Astrocyte of the cerebellum (primary cell): Measurements from ENCODE around the gene SLC13A1.

ENCODE experiments used
- DNase-seq: peaks from one replicate; pipeline ENCODE4 v3.0.0-alpha.2; 2011; ENCODE audit warnings: low read depth
- H3K4me3 ChIP-seq: 2 replicates; pipeline ENCODE4 v1.5.1; 2011; ENCODE audit warnings: mild to moderate bottlenecking, low read depth, low read length, moderate library complexity
- CTCF ChIP-seq: IDR thresholded peaks from 2 replicates; pipeline ENCODE4 v1.5.1; 2012; ENCODE audit warnings: low read length, low read depth, moderate library complexity, mild to moderate bottlenecking; ENCODE audit errors: missing control alignments
- in situ Hi-C: cut with HindIII; loops from 2 replicates; pipeline ENCODE4 v1.10.0; 2017; ENCODE audit warnings: low sequenced_read_pairs

The SLC13A1 gene

GRCh38 chr7:123133924-123134323, 65.8 kb downstream of the SLC13A1 start:
- in situ Hi-C loops = no loop called here
- TF ChIP-seq CTCF = no peak
- DNase-seq = no peak
- H3K4me3 ChIP-seq = no peak overlapping the region

- DNase-seq = no peak
- no peak overlapping the region for H3K4me3 ChIP-seq
- in situ Hi-C loops = no loop called here
- TF ChIP-seq CTCF = no peak
These were observed 67.8 kb downstream of the SLC13A1 start for GRCh38 chr7:123131961-123132360.

- in situ Hi-C loops = no loop called here
- TF ChIP-seq CTCF = no peak
- H3K4me3 ChIP-seq = no peak overlapping the region
- DNase-seq = no peak
These were observed 68.2 kb downstream of the SLC13A1 start for GRCh38 chr7:123131556-123131955.

- DNase-seq = no peak
- no peak overlapping the region for H3K4me3 ChIP-seq
- in situ Hi-C loops = no loop called here
- no peak for TF ChIP-seq CTCF
These were observed 68.6 kb downstream of the SLC13A1 start for GRCh38 chr7:123131140-123131539.

- in situ Hi-C loops = no loop called here
These were observed 73.1 kb downstream of the SLC13A1 start for GRCh38 chr7:123126691-123127090.

GRCh38 chr7:123126171-123126570, 73.6 kb downstream of the SLC13A1 start:
- in situ Hi-C loops = no loop called here
- no peak for TF ChIP-seq CTCF
- H3K4me3 ChIP-seq = no peak overlapping the region
- no peak for DNase-seq

More at GRCh38 chr7:123126691-123127090, 73.1 kb downstream of the SLC13A1 start:
- H3K4me3 ChIP-seq = no peak overlapping the region
- TF ChIP-seq CTCF = no peak
- DNase-seq = no peak

- in situ Hi-C loops = no loop called here
- no peak for DNase-seq
- TF ChIP-seq CTCF = no peak
- no peak overlapping the region for H3K4me3 ChIP-seq
These were observed 74.5 kb downstream of the SLC13A1 start for GRCh38 chr7:123125231-123125630.
